ENCODE data around the gene BMPR1B. TPM values are rescaled to one million over a fixed set of nuclear protein-coding genes. Genes with fewer than 3 reads are reported as not detected.

Gene BMPR1B
- total RNA-seq, 1 experiment from 2014 or later = not detected

- no peak overlapping the region for H2AFZ ChIP-seq (ENCODE audit: low read depth, low read length, poor library complexity, severe bottlenecking)
- no peaks in the 10 kb centered on the region for H4K20me1 ChIP-seq (ENCODE audit: insufficient read depth)
- ChIA-PET POLR2A (no interaction called here), CTCF (no interaction called here), RAD21 (ENCODE audit: low non-redundant PET in 1 of 2, low total read pairs in 2 of 2, uncharacterized antibody in 2 of 2, unreplicated experiment in 2 of 2) (no interaction called here)
- H3K27me3 ChIP-seq (ENCODE audit: insufficient read depth, low read length) = no peaks in the 10 kb centered on the region
- no peaks in the 10 kb centered on the region for H3K9me3 ChIP-seq (ENCODE audit: control insufficient read depth in 1 of 2, insufficient read depth in 1 of 2, low read depth in 1 of 2, low read length in 2 of 2)
- H3K4me1 ChIP-seq (ENCODE audit: control insufficient read depth in 1 of 2, insufficient read depth in 2 of 2, low read length in 2 of 2) = no peaks in the 10 kb centered on the region; a peak in 1 of 4 replicates
- H3K4me2 ChIP-seq (ENCODE audit: low read length) = no peak overlapping the region
- intact Hi-C loops (cut with micrococcal nuclease) = no loop called here
- DNase-seq (ENCODE audit: low read depth, low spot score) (no peak), ATAC-seq (no peak)
- H3K36me3 ChIP-seq (ENCODE audit: control insufficient read depth in 1 of 2, insufficient read depth in 2 of 2, low read length in 2 of 2) = no peaks in the 10 kb centered on the region
- BruUV-seq (replicated peaks) = no TSS peak
- TF ChIP-seq SRF (IDR thresholded peaks at IDR 0.05; ENCODE audit: low read depth) (no peak), ZFX (IDR thresholded peaks at IDR 0.05) (no peak), CEBPB (IDR thresholded peaks at IDR 0.05; ENCODE audit: low read depth) (no peak), EZH2 (IDR thresholded peaks at IDR 0.05) (no peak), EZH2phosphoT487 (IDR thresholded peaks at IDR 0.05; ENCODE audit: borderline replicate concordance) (no peak), EGR1 (IDR thresholded peaks at IDR 0.05; ENCODE audit: low read depth) (no peak), YY1 (IDR thresholded peaks at IDR 0.05; ENCODE audit: extremely low read depth, insufficient replicate concordance, low read depth, low read length) (no peak), TCF7L2 (IDR thresholded peaks at IDR 0.05; ENCODE audit: borderline replicate concordance, extremely low read depth, insufficient read depth, insufficient read length) (no peak), ZBTB33 (IDR thresholded peaks at IDR 0.05; ENCODE audit: extremely low read depth, insufficient replicate concordance, low read length) (no peak), REST (IDR thresholded peaks at IDR 0.05; ENCODE audit: low read depth) (no peak), MAX (IDR thresholded peaks at IDR 0.05) (no peak), SIN3A (IDR thresholded peaks at IDR 0.05; ENCODE audit: low read depth) (no peak)
- no peak overlapping the region for H3K27ac ChIP-seq (ENCODE audit: low read depth, low read length)
- no peak overlapping the region for H3K4me3 ChIP-seq (replicated peaks in 1 of 2; ENCODE audit: low read depth in 1 of 2, low read length in 2 of 2)
- H3K9ac ChIP-seq (ENCODE audit: low read length) = no peak overlapping the region
- H3K79me2 ChIP-seq (ENCODE audit: insufficient read depth, low read length) = no peaks in the 10 kb centered on the region
- no peaks in the 10 kb centered on the region for H3K9me2 ChIP-seq (ENCODE audit: insufficient read depth)
Measured at GRCh38 chr4:94931626-94932025, 173.9 kb downstream of the BMPR1B start.

All from HCT116 (cell line).